AG08396 (cell line): ENCODE data around the gene TYW3.
A peak's percentile ranks its signal among the peaks of the same experiment; 100 is the strongest.

ENCODE experiments used
- DNase-seq: peaks from one replicate; pipeline ENCODE4 v3.0.0; 2012; ENCODE audit warnings: low spot score, mixed read lengths

TYW3 gene, protein sequence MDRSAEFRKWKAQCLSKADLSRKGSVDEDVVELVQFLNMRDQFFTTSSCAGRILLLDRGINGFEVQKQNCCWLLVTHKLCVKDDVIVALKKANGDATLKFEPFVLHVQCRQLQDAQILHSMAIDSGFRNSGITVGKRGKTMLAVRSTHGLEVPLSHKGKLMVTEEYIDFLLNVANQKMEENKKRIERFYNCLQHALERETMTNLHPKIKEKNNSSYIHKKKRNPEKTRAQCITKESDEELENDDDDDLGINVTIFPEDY

DNA sequence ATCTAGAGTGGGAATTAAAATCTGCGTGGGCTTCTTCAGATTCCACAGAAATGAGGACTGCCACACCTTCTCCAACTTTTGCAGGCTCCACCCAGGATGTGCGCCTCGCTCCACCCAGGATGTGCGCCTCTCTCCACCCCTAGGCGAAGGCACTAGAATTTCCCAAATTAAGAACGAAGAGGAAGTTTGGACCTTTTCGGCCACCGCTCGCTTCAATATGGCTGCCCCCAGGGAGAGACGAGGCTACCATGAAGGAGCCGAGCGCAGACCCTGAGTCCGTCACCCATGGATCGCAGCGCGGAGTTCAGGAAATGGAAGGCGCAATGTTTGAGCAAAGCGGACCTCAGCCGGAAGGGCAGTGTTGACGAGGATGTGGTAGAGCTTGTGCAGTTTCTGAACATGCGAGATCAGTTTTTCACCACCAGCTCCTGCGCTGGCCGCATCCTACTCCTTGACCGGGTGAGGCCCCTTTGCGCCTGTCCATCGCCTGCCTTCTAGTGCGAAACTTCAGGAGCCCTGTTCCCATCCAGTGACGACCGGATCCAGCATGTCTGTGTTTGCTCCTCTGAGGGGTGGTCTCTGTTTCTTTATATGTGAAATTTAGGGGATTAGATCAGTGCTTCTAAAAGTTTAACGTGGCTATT, at the start of gene TYW3, which contains the start of gene CRYZ:
Gene TYW3 (plus strand): TSS at position 193 of the 644 bp plus-strand sequence. CDS start 93 bp downstream, at position 286.
Gene CRYZ (minus strand): TSS at position 91 of the 644 bp plus-strand sequence. CDS start 8,229 bp downstream, outside the sequence.
- DNase-seq: peak; percentile 81

DNA sequence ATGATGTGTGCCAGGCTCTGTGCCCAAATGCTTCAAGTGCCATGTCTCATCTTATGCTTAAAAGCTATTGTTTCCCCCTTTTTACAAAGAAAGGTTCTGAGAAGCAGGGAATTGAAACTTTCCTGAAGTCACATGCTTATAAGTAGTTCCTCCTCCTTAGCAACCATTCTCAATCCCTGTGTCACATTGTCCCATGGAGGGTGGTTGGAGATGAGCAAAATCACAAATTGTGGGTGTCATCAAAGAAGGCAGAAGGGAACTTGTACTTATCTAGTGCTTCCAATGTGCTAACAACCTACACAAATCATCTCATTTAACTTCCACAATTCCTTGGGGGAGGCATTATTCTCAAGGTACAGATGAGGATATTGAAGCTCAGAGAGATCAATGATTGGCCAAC, 49.3 kb upstream of the TYW3 start:
- no peak for DNase-seq

- no peak for DNase-seq
These were observed 48.7 kb upstream of the TYW3 start for GRCh38 chr1:74684301-74684700.

- DNase-seq: no peak
These were observed 46.0 kb upstream of the TYW3 start for GRCh38 chr1:74686928-74687327.

DNA sequence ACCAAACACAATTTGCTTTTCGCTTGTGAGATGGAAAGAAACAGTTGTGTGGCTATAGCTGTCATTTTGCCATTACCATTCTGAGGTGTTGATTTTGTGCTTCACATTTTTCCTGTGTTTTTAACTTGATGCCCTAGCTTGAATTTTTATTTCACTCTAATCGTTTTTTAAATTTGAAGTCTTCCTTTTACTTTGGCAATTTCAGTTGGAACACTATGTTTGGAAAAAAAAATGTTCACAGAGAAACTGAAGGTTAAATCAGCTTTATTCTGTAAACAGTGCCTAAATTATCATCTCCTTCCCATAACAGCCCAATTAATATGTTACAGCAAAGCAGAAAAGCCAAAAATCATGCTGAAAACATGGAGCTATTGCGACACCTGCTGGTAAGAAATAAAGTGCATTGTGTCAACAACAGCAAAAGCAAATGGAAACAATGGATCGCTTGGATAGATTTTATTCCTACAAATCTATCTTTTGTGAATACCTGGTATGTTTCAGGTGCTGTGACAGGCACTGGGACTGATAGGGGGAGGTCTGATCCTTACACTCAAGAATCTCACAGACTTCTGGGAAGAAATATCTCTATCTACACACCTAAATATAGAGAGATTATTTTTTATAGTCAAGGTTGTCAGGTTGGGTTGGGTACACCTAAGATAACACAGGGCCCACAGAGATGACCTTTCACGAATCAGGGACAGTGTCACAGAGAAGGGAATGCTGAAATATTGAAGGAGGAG, 43.2 kb upstream of the TYW3 start:
- peak; percentile 35 for DNase-seq

GRCh38 chr1:74690364-74690696, 42.6 kb upstream of the TYW3 start:
- no peak for DNase-seq

DNA sequence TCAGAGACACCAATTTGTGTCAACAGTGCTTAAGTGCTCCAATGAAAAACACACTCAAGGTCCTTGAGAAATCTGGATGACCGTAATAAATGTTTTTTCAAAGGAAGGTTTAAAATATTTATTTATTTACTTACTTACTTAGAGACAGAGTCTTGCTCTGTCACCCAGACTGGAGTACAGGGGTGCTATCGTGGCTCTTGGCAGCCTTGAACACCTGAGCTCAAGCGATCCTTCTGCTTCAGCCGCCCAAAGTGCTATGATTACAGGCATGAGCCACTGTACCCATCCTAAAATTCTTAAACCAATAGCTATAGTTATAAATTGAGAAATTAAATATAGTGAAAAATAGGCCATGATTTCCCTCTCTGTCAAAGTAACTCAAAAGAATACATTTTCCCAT, 42.0 kb upstream of the TYW3 start:
- no peak for DNase-seq

- no peak for DNase-seq
These were observed 39.5 kb upstream of the TYW3 start for GRCh38 chr1:74693473-74693872.

DNA sequence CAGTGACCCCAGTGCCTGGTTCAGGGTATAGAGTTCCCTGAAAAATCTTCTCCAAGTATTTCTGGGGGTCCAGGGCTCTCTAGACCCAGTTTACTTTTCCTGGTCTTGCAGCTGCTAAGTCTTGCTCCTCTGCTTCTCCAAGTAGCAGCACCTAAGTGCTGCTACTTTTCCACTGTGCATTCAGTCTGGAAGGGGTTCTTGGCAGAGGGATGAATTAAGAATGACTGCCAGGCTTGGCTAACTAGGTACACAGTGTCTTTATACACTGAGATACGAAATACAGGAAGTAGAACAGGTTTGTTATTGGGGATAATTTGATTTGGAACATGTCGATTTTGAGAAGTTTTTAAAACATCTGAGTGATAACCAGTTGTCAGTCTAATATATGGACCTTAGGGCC, 35.1 kb upstream of the TYW3 start:
- no peak for DNase-seq

GRCh38 chr1:74699331-74699730, 33.6 kb upstream of the TYW3 start:
- DNase-seq: no peak

GRCh38 chr1:74703386-74704182, 29.4 kb upstream of the TYW3 start:
- no peak for DNase-seq

GRCh38 chr1:74712881-74713280, 20.1 kb upstream of the TYW3 start:
- DNase-seq: peak; percentile 9

DNA sequence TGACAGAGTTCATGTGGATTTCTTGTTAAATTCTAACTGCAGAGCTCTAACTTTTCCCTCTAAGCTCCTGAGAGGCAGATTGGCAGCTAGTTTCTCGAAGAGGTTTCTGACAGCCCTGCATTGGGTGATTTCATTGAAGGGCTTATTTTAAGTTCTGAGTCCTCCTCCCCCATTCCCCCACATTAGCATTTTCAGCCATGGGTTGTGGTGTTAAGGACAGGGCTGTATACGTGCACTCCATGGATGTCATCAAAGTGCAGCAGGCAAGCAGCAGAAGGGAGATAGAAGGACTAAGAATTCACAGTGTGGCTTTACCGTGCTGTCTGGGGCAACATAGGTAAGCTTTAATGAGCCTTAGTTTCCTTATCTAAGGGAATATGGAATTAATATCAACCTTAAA, 19.1 kb upstream of the TYW3 start:
- no peak for DNase-seq

DNA sequence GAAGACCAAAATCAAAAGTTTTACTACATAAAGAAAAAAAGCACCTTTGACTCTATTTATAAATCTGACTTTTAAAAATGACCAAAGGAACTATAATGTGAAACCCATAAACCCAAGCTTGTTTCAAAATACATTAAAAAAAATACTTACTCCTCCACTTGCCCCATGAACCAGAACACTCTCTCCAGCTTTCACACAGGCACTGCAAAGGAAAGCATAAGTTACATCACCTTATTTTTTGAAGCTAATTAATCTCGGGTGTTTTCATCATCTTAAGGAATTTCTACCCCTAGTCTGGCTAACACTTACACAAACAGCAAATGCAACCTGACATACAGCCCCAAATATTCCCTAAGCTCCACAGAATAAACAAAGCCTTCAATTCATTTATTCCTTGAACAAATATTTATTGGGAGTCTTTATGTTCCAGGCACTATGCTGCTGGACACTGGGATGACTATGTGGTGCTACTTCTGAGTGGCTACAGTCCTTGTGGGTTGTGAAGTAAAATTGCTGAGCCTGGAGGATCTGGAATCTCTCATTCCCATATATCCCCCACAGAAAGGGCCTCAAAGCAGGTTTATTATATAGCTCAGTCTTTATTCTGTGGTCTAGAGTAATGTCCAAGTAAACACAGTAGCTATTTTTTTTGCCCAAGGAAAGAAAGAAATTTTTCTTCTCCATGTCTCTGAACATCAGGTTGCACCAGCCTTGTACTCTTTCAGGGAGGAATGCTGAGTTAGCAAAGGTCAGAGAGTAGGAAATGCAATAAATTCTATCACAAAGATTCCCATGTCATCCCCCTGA, 18.3 kb upstream of the TYW3 start:
- DNase-seq: no peak

DNA sequence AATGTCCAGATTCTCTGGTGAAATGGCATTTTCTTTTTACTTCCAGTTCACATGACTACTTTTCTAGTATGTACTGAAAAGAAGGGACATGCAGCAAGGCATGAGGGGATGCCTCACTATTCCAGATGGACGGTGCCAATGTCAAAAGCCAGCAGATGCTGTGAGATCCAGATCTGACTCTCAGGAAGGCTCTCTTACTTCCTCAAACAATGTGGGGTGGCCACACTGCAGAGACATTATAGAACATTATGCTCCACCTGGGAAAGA, 17.8 kb upstream of the TYW3 start:
- DNase-seq: no peak

DNA sequence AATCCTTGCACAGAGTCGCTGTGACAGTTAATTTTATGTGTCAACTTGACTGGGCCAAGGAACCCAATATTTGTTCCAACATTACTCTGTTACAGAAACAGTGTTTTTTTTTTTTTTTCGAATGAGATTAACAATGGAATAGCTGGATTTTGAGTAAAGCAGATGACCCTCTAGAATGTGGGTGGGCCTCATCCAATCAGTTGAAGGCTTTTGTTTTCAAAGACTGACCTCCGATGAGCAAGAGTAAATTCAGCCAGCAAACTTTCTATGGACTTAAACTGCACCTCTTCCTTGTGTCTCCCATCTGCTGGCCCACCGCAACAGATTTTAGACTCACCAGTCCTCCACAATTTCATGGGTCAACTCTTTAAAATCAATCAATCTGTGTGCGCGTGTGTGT, 17.1 kb upstream of the TYW3 start:
- DNase-seq: no peak

DNA sequence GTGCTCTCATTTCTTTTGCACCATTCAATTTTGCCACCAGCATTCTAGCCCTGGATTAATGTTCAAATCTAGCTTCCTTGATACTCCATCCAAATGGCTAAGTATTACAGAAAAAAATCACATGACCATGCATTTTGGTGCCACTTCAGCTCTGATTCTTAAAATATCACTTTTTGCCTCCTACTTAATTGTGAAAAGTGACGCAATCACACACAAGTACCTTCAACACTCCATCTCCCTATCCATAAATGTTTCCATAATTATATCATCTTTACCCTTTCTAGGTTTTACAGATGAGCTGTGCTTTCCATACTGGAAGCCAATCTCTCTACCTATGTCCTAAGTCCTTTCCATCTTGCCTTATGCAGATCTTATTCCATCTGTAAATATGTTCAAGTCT, 16.1 kb upstream of the TYW3 start:
- DNase-seq: no peak

GRCh38 chr1:74717626-74718025, 15.3 kb upstream of the TYW3 start:
- DNase-seq: no peak

DNA sequence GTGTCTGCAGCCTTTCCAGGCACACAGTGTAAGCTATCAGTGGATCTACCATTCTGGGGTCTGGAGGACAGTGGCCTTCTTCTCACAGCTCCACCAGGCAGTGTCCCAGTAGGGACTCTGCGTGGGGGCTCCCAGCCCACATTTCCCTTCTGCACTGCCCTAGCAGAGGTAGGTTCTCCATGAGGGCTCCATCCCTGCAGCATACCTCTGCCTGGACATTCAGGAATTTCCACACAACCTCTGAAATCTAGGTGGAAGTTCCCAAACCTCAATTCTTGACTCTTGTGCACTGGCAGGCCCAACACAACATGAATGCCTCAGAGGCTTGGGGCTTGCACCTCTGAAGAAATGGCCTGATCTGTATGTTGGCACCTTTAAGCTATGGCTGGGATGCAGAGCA, 6.9 kb upstream of the TYW3 start:
- DNase-seq: no peak

DNA sequence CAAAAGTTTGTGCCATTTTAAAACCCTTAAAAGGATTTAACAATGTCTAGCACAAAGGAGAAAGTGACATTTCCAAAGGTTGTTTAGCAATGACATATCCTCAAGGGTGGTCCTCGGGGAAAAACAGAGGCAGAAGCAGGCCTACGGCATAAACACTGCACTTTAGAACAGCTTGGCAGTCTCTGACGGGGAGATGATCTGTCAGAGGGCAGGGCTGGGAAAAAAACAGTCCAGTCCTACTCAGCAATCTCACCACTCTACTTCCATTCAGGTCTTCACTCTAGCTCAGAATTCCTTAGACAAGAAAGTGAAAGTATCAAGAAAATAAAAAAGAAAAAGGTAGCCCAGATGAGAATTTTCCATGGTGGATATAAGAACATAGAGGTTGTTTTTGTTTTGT, 4.2 kb upstream of the TYW3 start:
- DNase-seq: no peak

GRCh38 chr1:74729741-74730478, 3.0 kb upstream of the TYW3 start:
- peak; percentile 29 for DNase-seq
